ENCODE measurements around the gene SLC6A18. TPM values are rescaled to one million over a fixed set of nuclear protein-coding genes. Genes with fewer than 3 reads are reported as not detected.
"Not testable (repeated sequence)": the region's sequence is repeated elsewhere in the genome, so short reads cannot be mapped to it uniquely, and the experiment has no call there.

SLC6A18 gene
- total and polyA plus RNA-seq, 4 donors = not detected

- Histone ChIP-seq H3K36me3 (ENCODE audit: control insufficient read depth, insufficient read depth, low read length) (no peaks in the 10 kb centered on the region), H3K9me3 (ENCODE audit: control insufficient read depth, insufficient read depth, low read length) (no peaks in the 10 kb centered on the region), H3K27ac (ENCODE audit: low read depth, low read length) (no peak overlapping the region), H3K4me1 (ENCODE audit: control insufficient read depth, insufficient read depth, low read length) (no peaks in the 10 kb centered on the region), H3K4me3 (ENCODE audit: low read depth, low read length) (no peak overlapping the region), H3K27me3 (ENCODE audit: control insufficient read depth, insufficient read depth, low read length) (no peaks in the 10 kb centered on the region)
- DNase-seq (ENCODE audit: low read depth in 4 of 6, low spot score in 6 of 6) = no peak
- WGBS (ENCODE audit: insufficient coverage) = 67% methylated on average over 15 of the region's 15 CpGs
Measured at GRCh38 chr5:1228120-1228519, 2.9 kb downstream of the SLC6A18 start.

DNA sequence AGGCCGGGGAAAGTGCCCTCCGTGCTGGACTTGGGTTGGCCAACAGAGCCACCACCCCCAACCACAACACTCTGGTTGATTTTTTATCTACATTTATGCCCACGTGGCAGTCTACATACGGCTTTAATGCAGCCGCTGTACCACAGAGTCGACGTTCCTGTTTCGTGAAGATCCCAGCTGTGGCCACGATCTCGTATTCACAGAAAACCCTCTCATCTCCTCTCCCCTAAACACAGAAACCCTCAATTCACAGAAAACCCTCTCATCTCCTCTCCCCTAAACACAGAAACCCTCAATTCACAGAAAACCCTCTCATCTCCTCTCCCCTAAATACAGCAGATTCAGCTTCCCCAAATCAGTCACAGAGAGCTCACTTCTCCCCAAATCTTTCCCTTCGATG is 3.8 kb downstream of the SLC6A18 start:
- H3K9me3 ChIP-seq (ENCODE audit: control insufficient read depth, insufficient read depth, low read length); H3K36me3 ChIP-seq (ENCODE audit: control insufficient read depth, insufficient read depth, low read length); H3K4me1 ChIP-seq (ENCODE audit: control insufficient read depth, insufficient read depth, low read length); H3K27me3 ChIP-seq (ENCODE audit: control insufficient read depth, insufficient read depth, low read length); H3K4me3 ChIP-seq (ENCODE audit: low read depth, low read length); DNase-seq (ENCODE audit: low read depth in 4 of 6, low spot score in 6 of 6); H3K27ac ChIP-seq (ENCODE audit: low read depth, low read length): not testable (repeated sequence)
- WGBS (ENCODE audit: insufficient coverage) = 90% methylated on average over 11 of the region's 11 CpGs

DNA sequence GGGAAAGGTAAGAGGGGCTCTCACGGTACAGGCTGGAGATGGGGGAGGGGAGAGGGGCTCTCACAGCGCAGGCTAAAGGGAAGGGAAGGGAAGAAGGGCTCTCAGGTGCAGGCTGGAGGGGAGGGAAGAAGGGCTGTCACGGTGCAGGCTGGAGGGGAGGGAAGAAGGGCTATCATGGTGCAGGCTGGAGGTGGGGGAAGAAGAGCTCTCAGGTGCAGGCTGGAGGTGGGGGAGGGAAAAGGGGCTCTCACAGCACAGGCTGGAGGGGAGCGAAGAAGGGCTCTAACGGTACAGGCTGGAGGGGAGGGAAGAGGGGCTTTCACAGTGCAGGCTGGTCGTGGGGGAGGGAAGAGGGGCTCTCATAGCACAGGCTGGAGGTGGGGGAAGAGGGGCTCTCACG is 4.6 kb downstream of the SLC6A18 start:
- Histone ChIP-seq H3K4me1 (ENCODE audit: control insufficient read depth, insufficient read depth, low read length) (no peaks in the 10 kb centered on the region), H3K36me3 (ENCODE audit: control insufficient read depth, insufficient read depth, low read length) (no peaks in the 10 kb centered on the region), H3K9me3 (ENCODE audit: control insufficient read depth, insufficient read depth, low read length) (no peaks in the 10 kb centered on the region), H3K27me3 (ENCODE audit: control insufficient read depth, insufficient read depth, low read length) (no peaks in the 10 kb centered on the region), H3K27ac (ENCODE audit: low read depth, low read length) (no peak overlapping the region), H3K4me3 (ENCODE audit: low read depth, low read length) (no peak overlapping the region)
- WGBS (ENCODE audit: insufficient coverage) = 38% methylated on average over 7 of the region's 7 CpGs
- DNase-seq (ENCODE audit: low read depth in 4 of 6, low spot score in 6 of 6) = no peak

- WGBS (ENCODE audit: insufficient coverage) = 88% methylated on average over 17 of the region's 17 CpGs
- DNase-seq (ENCODE audit: low read depth in 4 of 6, low spot score in 6 of 6) = no peak
- H3K27ac ChIP-seq (ENCODE audit: low read depth, low read length) = no peak overlapping the region
- no peaks in the 10 kb centered on the region for H3K4me1 ChIP-seq (ENCODE audit: control insufficient read depth, insufficient read depth, low read length)
- no peaks in the 10 kb centered on the region for H3K36me3 ChIP-seq (ENCODE audit: control insufficient read depth, insufficient read depth, low read length)
- H3K9me3 ChIP-seq (ENCODE audit: control insufficient read depth, insufficient read depth, low read length) = no peaks in the 10 kb centered on the region
- H3K4me3 ChIP-seq (ENCODE audit: low read depth, low read length) = no peak overlapping the region
- no peaks in the 10 kb centered on the region for H3K27me3 ChIP-seq (ENCODE audit: control insufficient read depth, insufficient read depth, low read length)
Measured at GRCh38 chr5:1230551-1230950, 5.4 kb downstream of the SLC6A18 start.

- H3K9me3 ChIP-seq (ENCODE audit: control insufficient read depth, insufficient read depth, low read length) = no peaks in the 10 kb centered on the region
- no peaks in the 10 kb centered on the region for H3K4me1 ChIP-seq (ENCODE audit: control insufficient read depth, insufficient read depth, low read length)
- no peaks in the 10 kb centered on the region for H3K27me3 ChIP-seq (ENCODE audit: control insufficient read depth, insufficient read depth, low read length)
- 50% methylated on average over 11 of the region's 13 CpGs for WGBS (ENCODE audit: insufficient coverage)
- H3K27ac ChIP-seq (ENCODE audit: low read depth, low read length) = no peak overlapping the region
- DNase-seq (ENCODE audit: low read depth in 4 of 6, low spot score in 6 of 6) = peak in 1 of 6 donors; percentile 36
- H3K4me3 ChIP-seq (ENCODE audit: low read depth, low read length) = no peak overlapping the region
- H3K36me3 ChIP-seq (ENCODE audit: control insufficient read depth, insufficient read depth, low read length) = no peaks in the 10 kb centered on the region
Measured at GRCh38 chr5:1231354-1231905, 6.2 kb downstream of the SLC6A18 start.

DNA sequence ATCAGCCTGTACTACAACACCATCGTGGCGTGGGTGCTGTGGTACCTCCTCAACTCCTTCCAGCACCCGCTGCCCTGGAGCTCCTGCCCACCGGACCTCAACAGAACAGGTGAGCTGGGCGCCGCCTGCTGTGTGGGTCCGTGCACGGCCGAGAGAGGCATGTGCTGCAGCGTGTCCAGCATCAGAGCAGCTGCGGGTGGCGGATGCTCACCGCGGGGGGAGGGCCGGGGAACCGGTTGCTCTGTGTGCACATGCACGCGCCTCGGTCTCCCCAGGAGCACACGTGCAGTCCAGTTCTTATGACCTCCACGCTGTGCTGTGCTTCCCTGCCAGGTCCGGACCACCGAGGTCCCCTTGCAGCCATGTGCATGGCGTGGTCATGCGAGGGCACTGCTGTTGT is 7.6 kb downstream of the SLC6A18 start:
- DNase-seq (ENCODE audit: low read depth in 4 of 6, low spot score in 6 of 6) = no peak
- 93% methylated on average over 25 of the region's 25 CpGs for WGBS (ENCODE audit: insufficient coverage)
- Histone ChIP-seq H3K27me3 (ENCODE audit: control insufficient read depth, insufficient read depth, low read length) (no peaks in the 10 kb centered on the region), H3K4me3 (ENCODE audit: low read depth, low read length) (no peak overlapping the region), H3K27ac (ENCODE audit: low read depth, low read length) (no peak overlapping the region), H3K4me1 (ENCODE audit: control insufficient read depth, insufficient read depth, low read length) (no peaks in the 10 kb centered on the region), H3K9me3 (ENCODE audit: control insufficient read depth, insufficient read depth, low read length) (no peaks in the 10 kb centered on the region), H3K36me3 (ENCODE audit: control insufficient read depth, insufficient read depth, low read length) (no peaks in the 10 kb centered on the region)

- Histone ChIP-seq H3K27ac (ENCODE audit: low read depth, low read length) (no peak overlapping the region), H3K4me1 (ENCODE audit: control insufficient read depth, insufficient read depth, low read length) (no peaks in the 10 kb centered on the region), H3K36me3 (ENCODE audit: control insufficient read depth, insufficient read depth, low read length) (no peaks in the 10 kb centered on the region), H3K4me3 (ENCODE audit: low read depth, low read length) (no peak overlapping the region), H3K9me3 (ENCODE audit: control insufficient read depth, insufficient read depth, low read length) (no peaks in the 10 kb centered on the region), H3K27me3 (ENCODE audit: control insufficient read depth, insufficient read depth, low read length) (no peaks in the 10 kb centered on the region)
- no peak for DNase-seq (ENCODE audit: low read depth in 4 of 6, low spot score in 6 of 6)
- WGBS (ENCODE audit: insufficient coverage) = 78% methylated on average over 6 of the region's 8 CpGs
Measured at GRCh38 chr5:1235379-1235778, 10.2 kb downstream of the SLC6A18 start.

DNA sequence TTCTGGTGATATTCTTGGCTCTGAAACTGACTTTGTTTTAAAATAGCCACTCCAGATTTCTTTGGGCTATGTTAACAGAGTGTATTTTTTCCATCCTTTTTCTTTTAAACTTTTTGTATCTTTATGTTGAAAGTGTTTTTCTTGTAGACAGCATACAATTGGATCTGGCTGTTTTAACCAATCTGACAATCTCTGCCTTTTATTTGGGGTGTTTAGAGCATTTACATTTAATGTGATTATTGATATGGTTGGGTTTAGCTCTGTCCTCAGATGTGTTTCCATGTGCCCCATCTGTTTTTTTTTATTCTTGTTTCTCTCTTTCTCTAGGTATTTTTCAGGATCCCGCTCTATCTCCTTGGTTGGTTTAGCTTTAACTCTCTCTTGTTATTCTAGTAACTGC is 10.7 kb downstream of the SLC6A18 start:
- H3K27me3 ChIP-seq (ENCODE audit: control insufficient read depth, insufficient read depth, low read length) = no peaks in the 10 kb centered on the region
- no peak overlapping the region for H3K27ac ChIP-seq (ENCODE audit: low read depth, low read length)
- no CpG with 5 or more reads among the region's 1 CpG for WGBS (ENCODE audit: insufficient coverage)
- DNase-seq (ENCODE audit: low read depth in 4 of 6, low spot score in 6 of 6) = no peak
- H3K4me3 ChIP-seq (ENCODE audit: low read depth, low read length) = no peak overlapping the region
- H3K36me3 ChIP-seq (ENCODE audit: control insufficient read depth, insufficient read depth, low read length) = no peaks in the 10 kb centered on the region
- H3K9me3 ChIP-seq (ENCODE audit: control insufficient read depth, insufficient read depth, low read length) = no peaks in the 10 kb centered on the region
- H3K4me1 ChIP-seq (ENCODE audit: control insufficient read depth, insufficient read depth, low read length) = no peaks in the 10 kb centered on the region

- no peaks in the 10 kb centered on the region for H3K9me3 ChIP-seq (ENCODE audit: control insufficient read depth, insufficient read depth, low read length)
- DNase-seq (ENCODE audit: low read depth in 4 of 6, low spot score in 6 of 6) = peak in 1 of 6 donors; percentile 23
- H3K4me1 ChIP-seq (ENCODE audit: control insufficient read depth, insufficient read depth, low read length) = no peaks in the 10 kb centered on the region
- peaks cover 5% of the 10 kb centered on the region for H3K27me3 ChIP-seq (ENCODE audit: control insufficient read depth, insufficient read depth, low read length)
- H3K4me3 ChIP-seq (ENCODE audit: low read depth, low read length) = no peak overlapping the region
- H3K36me3 ChIP-seq (ENCODE audit: control insufficient read depth, insufficient read depth, low read length) = no peaks in the 10 kb centered on the region
- H3K27ac ChIP-seq (ENCODE audit: low read depth, low read length) = no peak overlapping the region
- WGBS (ENCODE audit: insufficient coverage) = 81% methylated on average over 19 of the region's 22 CpGs
Measured at GRCh38 chr5:1239505-1240251, 14.5 kb downstream of the SLC6A18 start.

All from spinal cord (tissue), 10 donors.